ENCODE results near the gene USP40. TPM values are rescaled to one million over a fixed set of nuclear protein-coding genes. Genes with fewer than 3 reads are reported as not detected.

The USP40 gene
- total RNA-seq, 1 experiment from 2014 or later, result 34.9 TPM

GRCh38 chr2:233446606-233447305 lies 119.8 kb downstream of the USP40 start:
- peaks cover 17 to 39% of the 10 kb centered on the region in 2 experiments for H3K36me3 ChIP-seq (ENCODE audit: control insufficient read depth in 1 of 2, insufficient read depth in 2 of 2, low read length in 2 of 2)
- no peak for ATAC-seq

More at GRCh38 chr2:233446606-233447305, 119.8 kb downstream of the USP40 start:
- Histone ChIP-seq H3K4me1 (ENCODE audit: control insufficient read depth in 1 of 2, insufficient read depth in 2 of 2, low read length in 2 of 2) (no peaks in the 10 kb centered on the region), H3K4me3 (replicated peaks in 1 of 2; ENCODE audit: low read depth in 1 of 2, low read length in 2 of 2) (no peak overlapping the region), H4K20me1 (ENCODE audit: insufficient read depth) (0 out of 2 replicates have a peak, but pooled peaks cover 6% of the 10 kb centered on the region), H3K79me2 (ENCODE audit: insufficient read depth, low read length) (peaks cover 16% of the 10 kb centered on the region; the same call in 1 of the 2 replicates), H3K4me2 (ENCODE audit: low read length) (no peak overlapping the region), H2AFZ (ENCODE audit: low read depth, low read length, poor library complexity, severe bottlenecking) (no peak overlapping the region), H3K9me2 (ENCODE audit: insufficient read depth) (no peaks in the 10 kb centered on the region), H3K27me3 (ENCODE audit: insufficient read depth, low read length) (no peaks in the 10 kb centered on the region), H3K27ac (ENCODE audit: low read depth, low read length) (no peak overlapping the region), H3K9me3 (ENCODE audit: control insufficient read depth in 1 of 2, insufficient read depth in 1 of 2, low read depth in 1 of 2, low read length in 2 of 2) (no peaks in the 10 kb centered on the region), H3K9ac (ENCODE audit: low read length) (no peak overlapping the region)
- intact Hi-C loops (cut with micrococcal nuclease), result loop anchor here (10.0 kb wide), 2 partner anchors 162 to 842 kb away; no protein-coding TSS in a partner anchor
- CTCF ChIA-PET, result no interaction called here
- RAD21 ChIA-PET (ENCODE audit: low non-redundant PET in 1 of 2, low total read pairs in 2 of 2, uncharacterized antibody in 2 of 2, unreplicated experiment in 2 of 2), result no interaction called here
- DNase-seq (ENCODE audit: low read depth, low spot score), result no peak
- TF ChIP-seq EGR1 (IDR thresholded peaks at IDR 0.05; ENCODE audit: low read depth) (no peak), TCF7L2 (IDR thresholded peaks at IDR 0.05; ENCODE audit: borderline replicate concordance, extremely low read depth, insufficient read depth, insufficient read length) (no peak), MAX (IDR thresholded peaks at IDR 0.05) (no peak), REST (IDR thresholded peaks at IDR 0.05; ENCODE audit: low read depth) (no peak), ELF1 (IDR thresholded peaks at IDR 0.05; ENCODE audit: borderline replicate concordance, low read depth) (no peak), ZFX (IDR thresholded peaks at IDR 0.05) (no peak), EZH2 (IDR thresholded peaks at IDR 0.05) (no peak), CTCF (IDR thresholded peaks at IDR 0.05 in 2 of 3, conservative IDR thresholded peaks at IDR 0.05 in 1 of 3; ENCODE audit: borderline replicate concordance in 1 of 3, insufficient read depth in 1 of 3, low read depth in 2 of 3, low read length in 2 of 3) (no peak)
- no TSS peak for BruUV-seq (replicated peaks)
- POLR2A ChIA-PET, result interaction anchor here (0.5 kb wide), 1 partner anchor 827 kb away, joined by 3 read pairs; no protein-coding TSS in a partner anchor

All from HCT116 (cell line).